K562 (cell line): ENCODE data around the gene TRNAU1AP. TPM values are rescaled to one million over a fixed set of nuclear protein-coding genes. Genes with fewer than 3 reads are reported as not detected.
A peak's percentile ranks its signal among the peaks of the same experiment; 100 is the strongest.

Experiments
- BMI1 ChIP-seq: fragments of 150-350 bp; IDR thresholded peaks from 2 replicates; pipeline ENCODE4 v1.6.1; 2014; ENCODE audit warnings: low read length
- ERF ChIP-seq: fragments of 450-650 bp; formaldehyde crosslinking; IDR thresholded peaks from 2 replicates; pipeline ENCODE4 v1.4.0; 2020; ENCODE audit warnings: mild to moderate bottlenecking, mixed read lengths
- HOXB6 ChIP-seq: fragments of 250-450 bp; sonication (Bioruptor Pico); IDR thresholded peaks from 2 replicates; pipeline ENCODE4 v1.5.1; 2022; ENCODE audit warnings: mild to moderate bottlenecking, borderline replicate concordance
- KDM5B ChIP-seq: fragments of 200-600 bp; sonication (generic); IDR thresholded peaks from 2 replicates; pipeline ENCODE4 v1.6.1; 2012; ENCODE audit warnings: low read depth, mild to moderate bottlenecking, moderate library complexity, low read length, control low read depth, inconsistent platforms; ENCODE audit not compliant: insufficient replicate concordance
- LCOR ChIP-seq: sonication (generic); formaldehyde crosslinking; IDR thresholded peaks from 2 replicates; pipeline ENCODE4 v1.8.0; 2022; ENCODE audit warnings: mild to moderate bottlenecking, missing genetic modification reagents
- MXI1 ChIP-seq: IDR thresholded peaks from 2 replicates; pipeline ENCODE4 v1.6.1; 2011; ENCODE audit warnings: low read depth, mild to moderate bottlenecking, improper control_type of control experiment, low read length
- NCOR1 ChIP-seq: fragments of 450-650 bp; IDR thresholded peaks from 2 replicates; pipeline ENCODE4 v1.6.1; 2016; ENCODE audit warnings: mild to moderate bottlenecking, moderate library complexity
- NONO ChIP-seq, 2 experiments: fragments of 200-400 bp in 1 of 2; fragments of 450-650 bp in 1 of 2; formaldehyde crosslinking in 1 of 2; IDR thresholded peaks; 2 replicates each; pipeline ENCODE4 v1.6.1; 2017; ENCODE audit warnings: low read depth in 2 of 2, mild to moderate bottlenecking in 2 of 2, moderate library complexity in 2 of 2, low read length in 1 of 2
- NR2C1 ChIP-seq, 2 experiments: fragments of 450-650 bp; IDR thresholded peaks; 2 replicates each; pipeline ENCODE4 v1.6.1; 2017; ENCODE audit warnings: mild to moderate bottlenecking in 2 of 2, antibody characterized with exemption in 1 of 2, inconsistent platforms in 1 of 2, missing compliant biosample characterization in 1 of 2, missing genetic modification characterization in 1 of 2
- POLR2G ChIP-seq: fragments of 200-400 bp; formaldehyde crosslinking; IDR thresholded peaks from 2 replicates; pipeline ENCODE4 v1.6.1; 2017; ENCODE audit warnings: low read depth, mild to moderate bottlenecking, antibody characterized with exemption, low read length, moderate library complexity
- PURB ChIP-seq: sonication (generic); formaldehyde crosslinking; IDR thresholded peaks from 2 replicates; pipeline ENCODE4 v1.9.0; 2021; ENCODE audit warnings: low read depth, mild to moderate bottlenecking, missing genetic modification reagents
- RHOXF2B ChIP-seq: fragments of 250-450 bp; sonication (Bioruptor Pico); conservative IDR thresholded peaks from 2 replicates; pipeline ENCODE4 v1.5.1; 2021
- SIRT6 ChIP-seq: IDR thresholded peaks from one replicate; pipeline ENCODE4 v1.6.1; 2012; ENCODE audit warnings: low read depth, mild to moderate bottlenecking, control low read depth, inconsistent platforms, low read length, moderate library complexity
- SRSF3 ChIP-seq: fragments of 200-400 bp; formaldehyde crosslinking; IDR thresholded peaks from 2 replicates; pipeline ENCODE4 v1.6.1; 2016; ENCODE audit warnings: mild to moderate bottlenecking, low read length, moderate library complexity; ENCODE audit not compliant: insufficient read depth
- ZBTB17 ChIP-seq: fragments of 450-650 bp; formaldehyde crosslinking; IDR thresholded peaks from 2 replicates; pipeline ENCODE4 v1.4.0; 2020; ENCODE audit warnings: mild to moderate bottlenecking
- ZBTB8A ChIP-seq: fragments of 450-650 bp; IDR thresholded peaks from 2 replicates; pipeline ENCODE4 v1.6.1; 2018; ENCODE audit warnings: mild to moderate bottlenecking, moderate library complexity; ENCODE audit not compliant: partially characterized antibody
- ZFP36 ChIP-seq: fragments of 150-350 bp; IDR thresholded peaks from 2 replicates; pipeline ENCODE4 v1.6.1; 2018; ENCODE audit warnings: low read length, low read depth; ENCODE audit not compliant: partially characterized antibody
- ZNF76 ChIP-seq: fragments of 250-450 bp; sonication (Bioruptor Pico); IDR thresholded peaks from 2 replicates; pipeline ENCODE4 v1.4.0; 2020; ENCODE audit warnings: mild to moderate bottlenecking, moderate library complexity, borderline replicate concordance
- polyA plus RNA-seq, 8 experiments: library from polyadenylated mRNA; depleted of rRNA in 4 of 8; stranded (reverse) in 5 of 8; unstranded in 3 of 8; fragments of >200 nt; fragmentation: Nextera tagmentation in 2 of 8; fragmentation: Illumina TruSeq in 1 of 8; extraction: Ambion mirVana in 2 of 8; extraction: Trizol in 1 of 8; gene quantifications; 2 replicates each; pipeline versions ENCODE4 v1.2.1 to v1.2.3, GENCODE V29; 2011 to 2014; ENCODE audit warnings: inconsistent platforms in 1 of 8, missing spikeins in 1 of 8
- total RNA-seq, 7 experiments: library from RNA; depleted of rRNA in 6 of 7; stranded (reverse); fragments of >200 nt in 6 of 7; fragmentation: Illumina TruSeq in 2 of 7; extraction: Trizol in 2 of 7; gene quantifications; 2 replicates each; pipeline versions ENCODE4 v1.2.1 to v1.2.3, GENCODE V29; 2011 to 2021; ENCODE audit warnings: low replicate concordance in 1 of 7
- TF ChIP-seq, protein P1 (sequence below), 3 experiments: fragments of 200-800 bp in 1 of 3; sonication (Bioruptor generic) in 1 of 3; sonication (generic) in 1 of 3; formaldehyde crosslinking in 1 of 3; IDR thresholded peaks; 2 replicates each; pipeline versions ENCODE4 v1.6.1 to v1.8.0; 2016 to 2022; ENCODE audit warnings: mild to moderate bottlenecking in 2 of 3, missing compliant biosample characterization in 2 of 3, missing genetic modification characterization in 2 of 3, missing genetic modification reagents in 1 of 3
- TF ChIP-seq, protein P2 (sequence below): sonication (generic); formaldehyde crosslinking; IDR thresholded peaks from 2 replicates; pipeline ENCODE4 v1.5.0; 2020; ENCODE audit warnings: missing genetic modification reagents
- TF ChIP-seq, protein P3 (sequence below): fragments of 250-450 bp; sonication (Bioruptor Pico); IDR thresholded peaks from 2 replicates; pipeline ENCODE4 v1.8.0; 2022; ENCODE audit warnings: inconsistent platforms, mild to moderate bottlenecking, moderate library complexity, borderline replicate concordance
- TF ChIP-seq, protein P4 (sequence below): sonication (generic); IDR thresholded peaks from 2 replicates; pipeline ENCODE4 v1.6.1; 2016

TRNAU1AP gene
- total and polyA plus RNA-seq, 9 of the 15 experiments (the other 6 are each of a cell fraction or from before 2014, with no cell fraction given), result 34.9 to 110 (median 46.3) TPM

DNA sequence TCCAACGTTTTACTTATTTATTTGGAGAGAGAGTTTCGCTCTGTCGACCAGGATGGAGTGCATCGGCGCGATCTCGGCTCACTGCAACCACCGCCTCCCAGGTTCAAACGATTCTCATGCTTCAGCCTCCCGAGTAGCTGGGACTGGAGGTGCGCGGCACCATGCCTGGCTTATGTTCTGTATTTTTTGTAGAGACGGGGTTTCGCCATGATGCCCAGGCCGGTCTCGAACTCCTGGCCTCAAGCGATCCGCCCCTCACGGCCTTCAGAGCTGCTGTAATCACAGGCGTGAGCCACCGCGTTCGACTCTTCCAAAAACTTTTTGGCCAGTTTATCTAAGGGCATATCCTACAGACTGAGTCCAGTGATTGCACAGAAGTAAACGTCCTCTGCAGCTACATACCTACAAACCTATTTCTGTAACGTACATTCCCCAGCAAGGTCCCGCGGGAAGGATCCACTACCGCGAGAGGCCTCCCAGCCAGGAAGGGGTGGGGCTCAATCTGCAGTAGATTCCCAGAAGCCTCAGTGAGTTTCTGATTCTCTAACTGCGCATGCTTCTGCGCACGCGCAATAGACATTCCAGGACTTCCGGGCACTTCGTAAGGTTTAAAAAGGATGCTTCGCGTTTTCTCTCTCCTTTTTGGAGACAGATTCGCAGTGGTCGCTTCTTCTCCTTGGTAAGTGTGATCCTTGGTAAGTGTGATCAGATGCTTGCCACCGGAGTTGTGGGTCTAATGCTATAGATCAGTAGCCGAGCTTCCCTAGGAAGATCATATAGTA, 47.3 kb upstream of the TRNAU1AP start, which contains the start of gene RCC1 (continued):
- TF ChIP-seq ERF (CRISPR knock-in tag) (peak; percentile 81; the same call in 1 of the 2 replicates), HOXB6 (0 out of 2 replicates have a peak, but pooled peaks have one; percentile 25), NCOR1 (peak; percentile 79), POLR2G (peak; percentile 77), KDM5B (peak; percentile 99), RHOXF2B (CRISPR knock-in tag) (no peak), ZBTB17 (CRISPR knock-in tag) (0 out of 2 replicates have a peak, but pooled peaks have one; percentile 56), NR2C1 (IDR thresholded peaks at IDR 0.05) (no peak), NR2C1 (tag; IDR thresholded peaks at IDR 0.05) (no peak), MXI1 (peak; percentile 66; the same call in 1 of the 2 replicates), NONO (IDR thresholded peaks at IDR 0.05; ENCODE audit: low read depth in 2 of 2, low read length in 1 of 2) (peak in 1 of 2 experiments; percentile 91; a peak in 2 of 4 replicates), LCOR (CRISPR knock-in tag) (peak; percentile 89), SRSF3 (no peak), ZBTB8A (no peak), PURB (CRISPR knock-in tag) (no peak), BMI1 (no peak; the same call in 1 of the 2 replicates), SIRT6 (no peak), ZFP36 (peak; percentile 6), ZNF76 (0 out of 2 replicates have a peak, but pooled peaks have one; percentile 34)
- TF ChIP-seq, protein P1, sequence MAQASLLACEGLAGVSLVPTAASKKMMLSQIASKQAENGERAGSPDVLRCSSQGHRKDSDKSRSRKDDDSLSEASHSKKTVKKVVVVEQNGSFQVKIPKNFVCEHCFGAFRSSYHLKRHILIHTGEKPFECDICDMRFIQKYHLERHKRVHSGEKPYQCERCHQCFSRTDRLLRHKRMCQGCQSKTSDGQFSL (CRISPR knock-in tag; IDR thresholded peaks at IDR 0.05), result no peak; the same call in 1 of the 2 replicates
- TF ChIP-seq, protein P1 (tag; IDR thresholded peaks at IDR 0.05), result no peak
- TF ChIP-seq, protein P2, sequence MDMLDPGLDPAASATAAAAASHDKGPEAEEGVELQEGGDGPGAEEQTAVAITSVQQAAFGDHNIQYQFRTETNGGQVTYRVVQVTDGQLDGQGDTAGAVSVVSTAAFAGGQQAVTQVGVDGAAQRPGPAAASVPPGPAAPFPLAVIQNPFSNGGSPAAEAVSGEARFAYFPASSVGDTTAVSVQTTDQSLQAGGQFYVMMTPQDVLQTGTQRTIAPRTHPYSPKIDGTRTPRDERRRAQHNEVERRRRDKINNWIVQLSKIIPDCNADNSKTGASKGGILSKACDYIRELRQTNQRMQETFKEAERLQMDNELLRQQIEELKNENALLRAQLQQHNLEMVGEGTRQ (CRISPR knock-in tag), result no peak
- TF ChIP-seq, protein P3, sequence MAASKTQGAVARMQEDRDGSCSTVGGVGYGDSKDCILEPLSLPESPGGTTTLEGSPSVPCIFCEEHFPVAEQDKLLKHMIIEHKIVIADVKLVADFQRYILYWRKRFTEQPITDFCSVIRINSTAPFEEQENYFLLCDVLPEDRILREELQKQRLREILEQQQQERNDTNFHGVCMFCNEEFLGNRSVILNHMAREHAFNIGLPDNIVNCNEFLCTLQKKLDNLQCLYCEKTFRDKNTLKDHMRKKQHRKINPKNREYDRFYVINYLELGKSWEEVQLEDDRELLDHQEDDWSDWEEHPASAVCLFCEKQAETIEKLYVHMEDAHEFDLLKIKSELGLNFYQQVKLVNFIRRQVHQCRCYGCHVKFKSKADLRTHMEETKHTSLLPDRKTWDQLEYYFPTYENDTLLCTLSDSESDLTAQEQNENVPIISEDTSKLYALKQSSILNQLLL (CRISPR knock-in tag), result no peak
- TF ChIP-seq, protein P4, sequence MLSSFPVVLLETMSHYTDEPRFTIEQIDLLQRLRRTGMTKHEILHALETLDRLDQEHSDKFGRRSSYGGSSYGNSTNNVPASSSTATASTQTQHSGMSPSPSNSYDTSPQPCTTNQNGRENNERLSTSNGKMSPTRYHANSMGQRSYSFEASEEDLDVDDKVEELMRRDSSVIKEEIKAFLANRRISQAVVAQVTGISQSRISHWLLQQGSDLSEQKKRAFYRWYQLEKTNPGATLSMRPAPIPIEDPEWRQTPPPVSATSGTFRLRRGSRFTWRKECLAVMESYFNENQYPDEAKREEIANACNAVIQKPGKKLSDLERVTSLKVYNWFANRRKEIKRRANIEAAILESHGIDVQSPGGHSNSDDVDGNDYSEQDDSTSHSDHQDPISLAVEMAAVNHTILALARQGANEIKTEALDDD, result peak; percentile 48; the same call in 1 of the 2 replicates
